WTC11 (cell line): ENCODE results near the gene MSI1.

Experiments
- CREM ChIP-seq: sonication (generic); formaldehyde crosslinking; IDR thresholded peaks from 2 replicates; pipeline ENCODE4 v1.8.1; 2022; ENCODE audit warnings: mild to moderate bottlenecking, missing genetic modification reagents, moderate library complexity
- CTCF ChIP-seq: fragments of 200-600 bp; IDR thresholded peaks from 2 replicates; pipeline ENCODE4 v1.8.0; 2022; ENCODE audit warnings: antibody characterized with exemption
- ETV6 ChIP-seq: sonication (generic); formaldehyde crosslinking; IDR thresholded peaks from 2 replicates; pipeline ENCODE4 v1.8.1; 2022; ENCODE audit warnings: mild to moderate bottlenecking, missing genetic modification reagents
- FOXP4 ChIP-seq: sonication (generic); formaldehyde crosslinking; IDR thresholded peaks from 2 replicates; pipeline ENCODE4 v1.8.0; 2022; ENCODE audit warnings: mild to moderate bottlenecking, missing genetic modification reagents
- IRF2 ChIP-seq: sonication (generic); formaldehyde crosslinking; IDR thresholded peaks from 2 replicates; pipeline ENCODE4 v1.8.0; 2022; ENCODE audit warnings: low read depth, missing genetic modification reagents, borderline replicate concordance
- NFYB ChIP-seq: sonication (generic); formaldehyde crosslinking; conservative IDR thresholded peaks from 2 replicates; pipeline ENCODE4 v1.8.0; 2022; ENCODE audit warnings: low read depth, missing genetic modification reagents
- RELA ChIP-seq: sonication (generic); formaldehyde crosslinking; IDR thresholded peaks from 2 replicates; pipeline ENCODE4 v1.8.1; 2022; ENCODE audit warnings: missing genetic modification reagents, mild to moderate bottlenecking, borderline replicate concordance
- TF ChIP-seq, protein P1 (sequence below): sonication (generic); formaldehyde crosslinking; IDR thresholded peaks from 2 replicates; pipeline ENCODE4 v1.8.0; 2022; ENCODE audit warnings: mild to moderate bottlenecking, missing genetic modification reagents
- TF ChIP-seq, protein P2 (sequence below): sonication (generic); formaldehyde crosslinking; IDR thresholded peaks from 2 replicates; pipeline ENCODE4 v1.8.1; 2022; ENCODE audit warnings: low read depth, missing genetic modification reagents, borderline replicate concordance

- TF ChIP-seq CTCF (no peak), ETV6 (CRISPR knock-in tag) (peak; percentile 86), RELA (CRISPR knock-in tag) (no peak), CREM (CRISPR knock-in tag) (peak; percentile 78), NFYB (CRISPR knock-in tag) (no peak; the same call in 1 of the 2 replicates), FOXP4 (CRISPR knock-in tag) (no peak), IRF2 (no peak)
- TF ChIP-seq, protein P1, sequence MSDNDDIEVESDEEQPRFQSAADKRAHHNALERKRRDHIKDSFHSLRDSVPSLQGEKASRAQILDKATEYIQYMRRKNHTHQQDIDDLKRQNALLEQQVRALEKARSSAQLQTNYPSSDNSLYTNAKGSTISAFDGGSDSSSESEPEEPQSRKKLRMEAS (CRISPR knock-in tag), result 0 out of 2 replicates have a peak, but pooled peaks have one; percentile 18
- TF ChIP-seq, protein P2, sequence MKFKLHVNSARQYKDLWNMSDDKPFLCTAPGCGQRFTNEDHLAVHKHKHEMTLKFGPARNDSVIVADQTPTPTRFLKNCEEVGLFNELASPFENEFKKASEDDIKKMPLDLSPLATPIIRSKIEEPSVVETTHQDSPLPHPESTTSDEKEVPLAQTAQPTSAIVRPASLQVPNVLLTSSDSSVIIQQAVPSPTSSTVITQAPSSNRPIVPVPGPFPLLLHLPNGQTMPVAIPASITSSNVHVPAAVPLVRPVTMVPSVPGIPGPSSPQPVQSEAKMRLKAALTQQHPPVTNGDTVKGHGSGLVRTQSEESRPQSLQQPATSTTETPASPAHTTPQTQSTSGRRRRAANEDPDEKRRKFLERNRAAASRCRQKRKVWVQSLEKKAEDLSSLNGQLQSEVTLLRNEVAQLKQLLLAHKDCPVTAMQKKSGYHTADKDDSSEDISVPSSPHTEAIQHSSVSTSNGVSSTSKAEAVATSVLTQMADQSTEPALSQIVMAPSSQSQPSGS (CRISPR knock-in tag), result no peak
Observed at GRCh38 chr12:120292661-120293531, 76.1 kb downstream of the MSI1 start, which contains the start of gene RNU4-1.
